GM18511 (cell line): ENCODE results near the gene DNAJA2.

Experiments used
- ATAC-seq: cut with Tn5 transposase; IDR thresholded peaks from one replicate; pipeline ENCODE4 v1.9.1; 2021; ENCODE audit warnings: mild to moderate bottlenecking, moderate library complexity; ENCODE audit not compliant: unreplicated experiment

DNAJA2 gene

GRCh38 chr16:46906360-46907060, 67.0 kb downstream of the DNAJA2 start:
- no peak for ATAC-seq
